NT2/D1 (cell line): ENCODE data around the gene SMIM22.

Experiments used
- YY1 ChIP-seq: IDR thresholded peaks from 2 replicates; pipeline ENCODE4 v1.6.1; 2011; ENCODE audit not compliant: insufficient read length, insufficient read depth
- ZNF274 ChIP-seq: IDR thresholded peaks from 2 replicates; pipeline ENCODE4 v1.6.1; 2011; ENCODE audit warnings: mild to moderate bottlenecking, low read depth, low read length

DNA sequence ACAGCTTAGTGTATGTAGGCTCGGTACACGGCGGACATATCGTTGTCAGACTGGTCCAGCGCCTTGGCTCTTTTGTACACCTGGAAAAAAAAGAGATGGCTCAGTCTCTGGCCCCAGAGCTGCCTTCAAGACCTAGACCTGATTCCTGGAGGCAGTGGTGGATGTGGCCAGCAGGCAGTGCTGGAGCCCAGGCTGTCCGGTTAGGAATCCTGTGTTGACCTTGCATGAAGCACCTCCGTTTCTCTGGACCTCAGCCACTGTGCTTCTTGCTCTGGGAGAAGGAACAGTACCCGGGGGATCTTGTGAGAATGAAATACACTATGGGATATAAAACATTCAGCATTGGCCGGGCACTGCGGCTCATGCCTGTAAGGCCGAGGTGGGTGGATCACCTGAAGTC, 10.1 kb downstream of the SMIM22 start:
- TF ChIP-seq ZNF274: no peak
- TF ChIP-seq YY1: no peak
